ENCODE measurements around the gene DLG2.
A peak's percentile ranks its signal among the peaks of the same experiment; 100 is the strongest.

The DLG2 gene

GRCh38 chr11:84128840-84129239 lies 1498.3 kb downstream of the DLG2 start:
- no peak overlapping the region for H3K4me3 ChIP-seq (ENCODE audit: low read depth, low read length)
- TF ChIP-seq, protein P1, sequence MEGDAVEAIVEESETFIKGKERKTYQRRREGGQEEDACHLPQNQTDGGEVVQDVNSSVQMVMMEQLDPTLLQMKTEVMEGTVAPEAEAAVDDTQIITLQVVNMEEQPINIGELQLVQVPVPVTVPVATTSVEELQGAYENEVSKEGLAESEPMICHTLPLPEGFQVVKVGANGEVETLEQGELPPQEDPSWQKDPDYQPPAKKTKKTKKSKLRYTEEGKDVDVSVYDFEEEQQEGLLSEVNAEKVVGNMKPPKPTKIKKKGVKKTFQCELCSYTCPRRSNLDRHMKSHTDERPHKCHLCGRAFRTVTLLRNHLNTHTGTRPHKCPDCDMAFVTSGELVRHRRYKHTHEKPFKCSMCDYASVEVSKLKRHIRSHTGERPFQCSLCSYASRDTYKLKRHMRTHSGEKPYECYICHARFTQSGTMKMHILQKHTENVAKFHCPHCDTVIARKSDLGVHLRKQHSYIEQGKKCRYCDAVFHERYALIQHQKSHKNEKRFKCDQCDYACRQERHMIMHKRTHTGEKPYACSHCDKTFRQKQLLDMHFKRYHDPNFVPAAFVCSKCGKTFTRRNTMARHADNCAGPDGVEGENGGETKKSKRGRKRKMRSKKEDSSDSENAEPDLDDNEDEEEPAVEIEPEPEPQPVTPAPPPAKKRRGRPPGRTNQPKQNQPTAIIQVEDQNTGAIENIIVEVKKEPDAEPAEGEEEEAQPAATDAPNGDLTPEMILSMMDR (IDR thresholded peaks at IDR 0.05; ENCODE audit: low read depth, low read length), result no peak
- in situ Hi-C loops (cut with HindIII; ENCODE audit: low sequenced_read_pairs), result no loop called here
- DNase-seq (ENCODE audit: low read depth, low spot score), result no peak

DNA sequence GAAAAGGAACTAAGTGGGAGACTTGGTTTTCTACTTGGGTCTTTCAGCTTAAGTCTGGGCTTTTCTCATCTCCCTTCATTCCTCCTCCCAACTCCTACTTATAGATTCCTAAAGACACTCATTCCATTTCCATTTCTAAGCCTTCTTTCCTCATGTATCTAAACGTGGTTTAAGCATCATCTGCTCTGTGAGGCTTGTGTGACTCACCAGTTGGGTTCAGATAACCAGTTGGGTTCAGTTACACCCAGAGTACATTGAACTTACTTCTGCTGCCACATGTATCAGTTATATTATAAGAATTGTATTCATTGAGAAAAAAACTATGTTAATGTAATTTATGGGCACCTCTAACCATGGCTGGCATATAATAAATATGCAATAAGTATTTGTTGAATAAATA lies 1509.8 kb downstream of the DLG2 start:
- no peak overlapping the region for H3K4me3 ChIP-seq (ENCODE audit: low read depth, low read length)
- peak; percentile 9 for DNase-seq (ENCODE audit: low read depth, low spot score)
- TF ChIP-seq, protein P1 (IDR thresholded peaks at IDR 0.05; ENCODE audit: low read depth, low read length), result no peak
- in situ Hi-C loops (cut with HindIII; ENCODE audit: low sequenced_read_pairs), result no loop called here

- TF ChIP-seq, protein P1 (IDR thresholded peaks at IDR 0.05; ENCODE audit: low read depth, low read length), result no peak
- in situ Hi-C loops (cut with HindIII; ENCODE audit: low sequenced_read_pairs), result no loop called here
- H3K4me3 ChIP-seq (ENCODE audit: low read depth, low read length), result no peak overlapping the region
- no peak for DNase-seq (ENCODE audit: low read depth, low spot score)
Measured at GRCh38 chr11:84106541-84106940, 1520.6 kb downstream of the DLG2 start.

GRCh38 chr11:84105148-84105547 lies 1522.0 kb downstream of the DLG2 start:
- no peak for DNase-seq (ENCODE audit: low read depth, low spot score)
- in situ Hi-C loops (cut with HindIII; ENCODE audit: low sequenced_read_pairs), result no loop called here
- TF ChIP-seq, protein P1 (IDR thresholded peaks at IDR 0.05; ENCODE audit: low read depth, low read length), result no peak
- no peak overlapping the region for H3K4me3 ChIP-seq (ENCODE audit: low read depth, low read length)

DNA sequence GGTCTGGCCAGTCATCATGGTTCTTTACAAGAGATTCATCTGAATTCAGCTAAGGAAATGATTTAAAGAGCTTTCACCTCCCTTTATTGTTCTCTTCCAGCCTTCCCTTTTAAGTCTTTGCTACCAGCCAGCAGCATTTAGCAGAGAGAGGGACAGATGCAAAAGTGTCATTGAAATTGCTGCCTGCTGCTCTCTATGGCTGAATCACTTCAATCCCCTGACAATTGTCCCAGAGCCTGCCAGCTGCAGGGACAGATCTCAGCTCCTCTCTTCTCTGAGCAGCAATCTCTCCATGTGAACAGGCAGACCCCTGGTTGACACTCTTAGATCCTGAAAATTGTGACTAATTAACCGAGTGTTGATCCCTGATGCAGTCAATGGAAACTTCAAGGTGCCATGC lies 1524.0 kb downstream of the DLG2 start:
- no peak for DNase-seq (ENCODE audit: low read depth, low spot score)
- H3K4me3 ChIP-seq (ENCODE audit: low read depth, low read length), result no peak overlapping the region
- TF ChIP-seq, protein P1 (IDR thresholded peaks at IDR 0.05; ENCODE audit: low read depth, low read length), result no peak
- in situ Hi-C loops (cut with HindIII; ENCODE audit: low sequenced_read_pairs), result no loop called here

GRCh38 chr11:84097186-84097585 lies 1530.0 kb downstream of the DLG2 start:
- no peak for DNase-seq (ENCODE audit: low read depth, low spot score)
- no peak overlapping the region for H3K4me3 ChIP-seq (ENCODE audit: low read depth, low read length)
- TF ChIP-seq, protein P1 (IDR thresholded peaks at IDR 0.05; ENCODE audit: low read depth, low read length), result no peak
- in situ Hi-C loops (cut with HindIII; ENCODE audit: low sequenced_read_pairs), result no loop called here

Data from astrocyte of the spinal cord (primary cell).